HG03575 (cell line): ENCODE data around the gene RPL22.

Source experiments
- ATAC-seq: cut with Tn5 transposase; IDR thresholded peaks from one replicate; pipeline ENCODE4 v1.9.1; 2021; ENCODE audit not compliant: unreplicated experiment, insufficient number of reproducible peaks, low FRiP score; ENCODE audit errors: extremely low read depth

The RPL22 gene

DNA sequence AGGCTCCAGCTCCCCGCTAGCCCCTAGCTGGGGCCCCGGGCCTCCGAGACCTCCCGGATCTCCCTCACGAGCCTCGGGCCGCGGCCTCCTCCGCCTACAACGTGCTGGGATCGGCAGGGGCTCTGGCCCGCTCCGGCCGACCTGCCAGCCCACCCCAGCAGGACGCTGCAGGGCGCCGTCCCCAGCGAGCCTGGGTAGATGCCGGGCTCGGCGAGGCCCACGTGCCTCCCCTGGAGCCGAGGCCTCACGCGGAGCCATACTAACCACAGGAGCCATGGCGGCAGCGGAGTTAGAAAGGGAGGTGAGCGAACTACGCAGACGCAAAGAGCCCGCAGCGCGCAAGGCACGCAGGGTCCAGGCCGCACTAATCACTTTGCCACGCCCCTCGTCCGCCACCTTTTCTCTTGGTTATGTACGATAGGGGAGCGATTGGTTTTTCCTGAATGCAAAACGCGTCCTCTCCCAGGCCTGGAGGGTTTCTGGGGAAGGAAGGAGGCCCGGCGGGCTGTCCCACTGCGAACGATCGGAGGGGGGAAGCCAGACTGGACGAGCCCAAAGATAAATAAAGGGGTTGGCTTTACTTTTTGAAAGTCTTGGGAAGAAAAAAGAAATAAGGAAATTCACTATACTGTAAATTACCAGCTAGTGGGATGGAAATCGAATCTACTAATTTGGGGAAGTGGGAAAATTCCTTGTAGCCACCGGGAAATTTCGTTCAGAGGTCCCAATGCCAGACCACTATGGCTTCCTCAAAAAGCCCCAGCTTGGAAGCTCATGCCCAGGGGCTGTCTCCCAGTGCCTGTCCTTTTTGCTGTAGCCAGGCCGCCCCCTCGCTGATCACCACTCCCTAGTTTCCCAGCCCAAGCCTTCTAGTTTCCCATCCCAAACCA lies at the start of gene RPL22:
Gene RPL22, minus strand, starts transcription at position 298 of the 890 bp plus-strand sequence. Its CDS starts 22 bp downstream, at position 276.
- ATAC-seq, result peak; percentile 79

DNA sequence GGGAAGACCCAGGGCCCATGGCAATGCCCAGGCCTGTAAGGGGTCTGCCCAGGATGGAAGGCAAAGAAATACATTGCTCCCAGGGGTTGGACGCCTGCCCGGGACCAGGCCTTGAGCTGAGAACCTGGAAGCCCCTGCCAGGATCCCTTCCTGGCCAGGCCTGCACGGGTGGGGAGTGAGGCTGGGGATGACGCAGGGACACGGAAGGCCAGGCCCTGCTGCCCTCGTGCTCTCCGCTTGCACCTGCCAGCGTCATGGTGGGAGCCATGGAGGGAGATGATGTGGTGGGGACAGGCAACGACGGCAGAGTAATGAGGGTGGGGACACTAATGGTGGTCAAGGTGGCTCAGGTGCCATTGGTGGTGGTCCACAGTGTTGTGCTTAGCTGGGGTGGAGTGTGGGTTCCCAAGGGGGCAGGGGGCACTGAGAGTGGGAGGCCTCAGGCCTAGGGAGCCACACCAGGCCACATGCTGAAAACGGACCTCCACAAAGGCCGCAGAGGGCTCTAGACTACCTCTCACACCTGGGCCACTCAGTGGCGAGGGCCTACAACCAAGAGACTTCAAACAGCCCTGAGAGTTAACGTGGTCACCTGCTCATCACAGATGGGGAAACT lies 48.9 kb upstream of the RPL22 start:
- ATAC-seq, result no peak

- no peak for ATAC-seq
Measured at GRCh38 chr1:6247651-6248050, 48.3 kb upstream of the RPL22 start.

GRCh38 chr1:6246497-6247467 lies 47.4 kb upstream of the RPL22 start:
- no peak for ATAC-seq

- ATAC-seq, result no peak
Measured at GRCh38 chr1:6245869-6246496, 46.6 kb upstream of the RPL22 start.

- ATAC-seq, result no peak
Measured at GRCh38 chr1:6245086-6245868, 45.9 kb upstream of the RPL22 start.

- ATAC-seq, result no peak
Measured at GRCh38 chr1:6244401-6245049, 45.1 kb upstream of the RPL22 start.

GRCh38 chr1:6243993-6244392 lies 44.6 kb upstream of the RPL22 start, which contains the start of gene HES3:
HES3 (plus strand) TSS chr1:6244179; CDS start chr1:6244366, 187 bp downstream.
- no peak for ATAC-seq

DNA sequence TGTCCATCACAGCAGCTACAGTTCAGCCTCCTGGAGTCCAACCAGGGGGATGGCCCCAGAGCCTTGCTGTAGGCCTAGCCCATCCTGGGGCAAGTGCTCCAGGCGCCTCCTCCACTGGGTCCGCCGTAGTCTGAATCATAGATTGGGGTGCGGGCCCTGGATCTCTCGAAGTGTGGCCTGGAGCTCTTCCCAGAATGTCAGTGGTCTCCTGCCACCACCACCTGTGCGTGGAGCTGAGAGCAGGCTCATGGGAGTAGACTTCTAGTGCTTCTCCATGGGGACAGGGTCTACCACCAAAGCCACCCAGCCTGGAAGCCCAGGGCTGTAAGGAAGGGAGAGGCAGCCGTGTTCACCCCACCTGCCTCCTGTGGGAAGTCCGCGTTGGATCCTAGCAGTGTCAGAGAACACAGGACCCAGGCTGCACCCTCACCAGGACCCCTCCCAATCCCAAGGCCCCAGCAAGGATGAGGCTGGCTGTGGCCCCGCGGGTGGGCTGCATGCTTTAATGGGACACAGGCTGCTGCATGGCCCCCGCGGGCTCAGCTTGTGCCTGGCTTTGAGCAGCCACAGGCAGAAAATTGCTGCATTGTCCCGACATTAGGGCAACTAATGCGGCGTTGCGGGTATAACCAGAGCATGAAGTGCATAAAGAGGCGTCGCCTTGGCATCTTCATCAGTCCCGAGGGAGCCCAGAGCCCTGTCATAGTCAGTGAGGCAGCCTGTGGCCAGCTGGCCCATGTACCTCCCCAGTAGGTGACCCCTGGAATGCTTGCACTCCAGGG lies 43.8 kb upstream of the RPL22 start:
- ATAC-seq, result no peak

GRCh38 chr1:6241887-6242740 lies 42.7 kb upstream of the RPL22 start:
- ATAC-seq, result no peak

- no peak for ATAC-seq
Measured at GRCh38 chr1:6241107-6241886, 41.9 kb upstream of the RPL22 start.

GRCh38 chr1:6239950-6240768 lies 40.8 kb upstream of the RPL22 start:
- ATAC-seq, result no peak

DNA sequence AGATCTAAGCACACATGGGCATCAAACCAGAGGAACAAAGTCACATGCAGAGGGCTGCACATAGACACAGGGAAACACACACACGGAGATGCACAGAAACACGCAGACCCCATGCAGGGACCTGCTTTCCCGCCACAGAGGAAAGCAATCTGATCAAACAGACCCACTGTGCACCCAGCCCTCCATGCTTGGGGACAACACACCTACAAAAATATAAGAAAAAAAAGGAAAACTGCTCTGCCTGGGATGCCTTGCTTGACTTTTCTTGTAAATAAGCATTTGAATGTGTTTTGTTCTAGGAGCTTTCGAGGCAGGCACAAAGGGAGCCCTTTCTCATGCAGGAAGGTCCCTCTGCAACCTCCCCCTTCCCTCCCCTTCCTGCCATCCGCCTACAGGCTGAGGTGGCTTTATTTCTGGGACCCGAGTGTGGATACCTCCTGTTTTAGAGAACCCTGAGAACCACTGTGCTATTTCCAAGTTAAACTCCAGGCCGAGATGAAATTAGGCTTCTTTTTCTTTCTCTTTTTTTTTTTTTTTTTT lies 39.9 kb upstream of the RPL22 start:
- ATAC-seq, result no peak

DNA sequence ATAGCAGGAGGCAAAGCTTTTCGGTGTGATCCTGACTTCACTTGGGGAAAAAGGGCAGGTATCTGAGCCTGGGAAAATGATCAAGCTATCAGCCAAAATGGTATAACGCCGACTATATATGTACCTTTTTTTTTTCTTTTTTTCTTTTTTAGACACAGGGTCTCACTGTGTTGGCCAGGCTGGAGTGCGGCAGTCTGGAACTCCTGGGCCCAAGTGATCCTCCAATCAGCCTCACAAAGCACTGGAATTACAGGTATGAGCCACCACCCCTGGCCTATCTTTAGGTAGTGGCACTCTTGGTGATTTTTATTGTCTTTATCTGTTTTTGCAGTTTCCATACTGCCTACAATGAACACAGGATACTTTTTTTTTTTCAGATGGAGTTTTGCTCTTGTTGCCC lies 37.7 kb upstream of the RPL22 start:
- no peak for ATAC-seq
